HG03066 (cell line): Measurements from ENCODE around the gene FLG.
"Not testable (repeated sequence)": the region's sequence is repeated elsewhere in the genome, so short reads cannot be mapped to it uniquely, and the experiment has no call there.

Experiments used
- ATAC-seq: cut with Tn5 transposase; IDR thresholded peaks from one replicate; pipeline ENCODE4 v1.9.1; 2021; ENCODE audit warnings: low read depth; ENCODE audit not compliant: unreplicated experiment

The FLG gene

DNA sequence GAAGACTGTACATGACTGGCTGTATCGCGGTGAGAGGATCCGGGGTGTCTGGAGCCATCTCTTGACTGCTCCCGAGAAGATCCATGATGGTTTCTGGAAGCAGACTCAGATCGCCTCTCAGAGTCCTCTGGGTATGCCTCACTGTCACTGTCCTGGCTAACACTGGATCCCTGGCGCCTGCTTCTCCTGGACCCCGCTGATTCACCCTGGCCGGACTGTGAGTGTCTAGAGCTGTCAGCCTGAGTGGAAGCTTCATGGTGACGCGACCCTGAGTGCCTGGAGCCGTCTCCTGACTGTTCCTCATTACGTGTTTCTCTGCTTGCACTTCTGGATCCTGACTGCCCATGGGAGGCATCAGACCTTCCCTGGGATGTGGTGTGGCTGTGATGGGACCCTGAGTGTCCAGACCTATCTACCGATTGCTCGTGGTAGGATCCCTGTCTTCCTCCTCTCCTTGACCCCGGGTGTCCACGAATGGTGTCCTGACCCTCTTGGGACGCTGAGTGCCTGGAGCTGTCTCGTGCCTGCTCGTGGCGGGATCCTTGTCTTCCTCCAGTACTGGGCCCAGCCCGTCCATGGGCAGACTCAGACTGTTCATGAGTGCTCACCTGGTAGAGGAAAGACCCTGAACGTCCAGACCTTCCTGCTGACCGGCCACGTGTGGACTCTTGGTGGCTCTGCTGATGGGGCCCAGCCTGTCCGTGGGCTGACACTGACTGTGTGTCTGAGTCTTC, 21.7 kb downstream of the FLG start:
- ATAC-seq: not testable (repeated sequence)

DNA sequence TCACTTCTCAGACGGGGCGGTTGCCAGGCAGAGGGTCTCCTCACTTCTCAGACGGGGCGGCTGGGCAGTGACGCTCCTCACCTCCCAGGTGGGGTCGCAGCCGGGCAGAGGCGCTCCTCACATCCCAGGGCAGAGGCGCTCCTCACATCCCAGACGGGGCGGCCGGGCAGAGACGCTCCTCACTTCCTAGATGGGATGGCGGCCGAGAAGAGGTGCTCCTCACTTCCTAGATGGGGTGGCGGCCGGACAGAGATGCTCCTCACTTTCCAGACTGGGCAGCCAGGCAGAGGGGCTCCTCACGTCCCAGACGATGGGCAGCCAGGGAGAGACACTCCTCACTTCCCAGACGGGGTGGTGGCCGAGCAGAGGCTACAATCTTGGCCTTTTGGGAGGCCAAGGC, 68.6 kb downstream of the FLG start:
- not testable (repeated sequence) for ATAC-seq
